ENCODE measurements around the gene PPIA.

PPIA gene

GRCh38 chr7:44796504-44797328, at the start of gene PPIA:
Gene PPIA, plus strand, starts transcription at chr7:44796681. Its CDS starts 44 bp downstream, at chr7:44796725.
- peak within 1 kb of the TSS; percentile 96 for H2AFZ ChIP-seq
- H3K9ac ChIP-seq, result peak within 1 kb of the TSS; percentile 100
- peaks cover 18% of the 10 kb centered on the region for H3K4me1 ChIP-seq
- peak within 1 kb of the TSS; percentile 100 for H3K27ac ChIP-seq
- H3K4me3 ChIP-seq (ENCODE audit: low read depth, low read length), result peak within 1 kb of the TSS; percentile 98
- H3K36me3 ChIP-seq (ENCODE audit: control insufficient read depth, insufficient read depth, low read length), result no peaks in the 10 kb centered on the region
- H3K9me3 ChIP-seq (ENCODE audit: control insufficient read depth, low read length), result no peaks in the 10 kb centered on the region
- H3K79me2 ChIP-seq, result peaks cover 22% of the 10 kb centered on the region
- H3K27me3 ChIP-seq (ENCODE audit: control insufficient read depth, insufficient read depth, low read length), result no peaks in the 10 kb centered on the region
- TF ChIP-seq, protein P1, sequence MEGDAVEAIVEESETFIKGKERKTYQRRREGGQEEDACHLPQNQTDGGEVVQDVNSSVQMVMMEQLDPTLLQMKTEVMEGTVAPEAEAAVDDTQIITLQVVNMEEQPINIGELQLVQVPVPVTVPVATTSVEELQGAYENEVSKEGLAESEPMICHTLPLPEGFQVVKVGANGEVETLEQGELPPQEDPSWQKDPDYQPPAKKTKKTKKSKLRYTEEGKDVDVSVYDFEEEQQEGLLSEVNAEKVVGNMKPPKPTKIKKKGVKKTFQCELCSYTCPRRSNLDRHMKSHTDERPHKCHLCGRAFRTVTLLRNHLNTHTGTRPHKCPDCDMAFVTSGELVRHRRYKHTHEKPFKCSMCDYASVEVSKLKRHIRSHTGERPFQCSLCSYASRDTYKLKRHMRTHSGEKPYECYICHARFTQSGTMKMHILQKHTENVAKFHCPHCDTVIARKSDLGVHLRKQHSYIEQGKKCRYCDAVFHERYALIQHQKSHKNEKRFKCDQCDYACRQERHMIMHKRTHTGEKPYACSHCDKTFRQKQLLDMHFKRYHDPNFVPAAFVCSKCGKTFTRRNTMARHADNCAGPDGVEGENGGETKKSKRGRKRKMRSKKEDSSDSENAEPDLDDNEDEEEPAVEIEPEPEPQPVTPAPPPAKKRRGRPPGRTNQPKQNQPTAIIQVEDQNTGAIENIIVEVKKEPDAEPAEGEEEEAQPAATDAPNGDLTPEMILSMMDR (IDR thresholded peaks at IDR 0.05), result no peak
- H3K4me2 ChIP-seq (ENCODE audit: low read length), result peak within 1 kb of the TSS; percentile 82

- Histone ChIP-seq H3K9ac (peak within 1 kb of the TSS; percentile 59), H3K27ac (peak within 1 kb of the TSS; percentile 83), H3K36me3 (ENCODE audit: control insufficient read depth, insufficient read depth, low read length) (no peaks in the 10 kb centered on the region), H3K4me2 (ENCODE audit: low read length) (peak within 1 kb of the TSS; percentile 93), H3K27me3 (ENCODE audit: control insufficient read depth, insufficient read depth, low read length) (no peaks in the 10 kb centered on the region), H3K79me2 (peaks cover 17% of the 10 kb centered on the region), H3K4me1 (peaks cover 13% of the 10 kb centered on the region), H2AFZ (peak within 1 kb of the TSS; percentile 85), H3K4me3 (ENCODE audit: low read depth, low read length) (peak within 1 kb of the TSS; percentile 65), H3K9me3 (ENCODE audit: control insufficient read depth, low read length) (no peaks in the 10 kb centered on the region)
- TF ChIP-seq, protein P1 (IDR thresholded peaks at IDR 0.05), result no peak
These were observed 48.2 kb upstream of the PPIA start, which contains the start of gene ZMIZ2 for GRCh38 chr7:44748045-44748947. Gene ZMIZ2, plus strand, starts transcription at chr7:44748847. Its CDS starts 7,403 bp downstream, at chr7:44756250.

DNA sequence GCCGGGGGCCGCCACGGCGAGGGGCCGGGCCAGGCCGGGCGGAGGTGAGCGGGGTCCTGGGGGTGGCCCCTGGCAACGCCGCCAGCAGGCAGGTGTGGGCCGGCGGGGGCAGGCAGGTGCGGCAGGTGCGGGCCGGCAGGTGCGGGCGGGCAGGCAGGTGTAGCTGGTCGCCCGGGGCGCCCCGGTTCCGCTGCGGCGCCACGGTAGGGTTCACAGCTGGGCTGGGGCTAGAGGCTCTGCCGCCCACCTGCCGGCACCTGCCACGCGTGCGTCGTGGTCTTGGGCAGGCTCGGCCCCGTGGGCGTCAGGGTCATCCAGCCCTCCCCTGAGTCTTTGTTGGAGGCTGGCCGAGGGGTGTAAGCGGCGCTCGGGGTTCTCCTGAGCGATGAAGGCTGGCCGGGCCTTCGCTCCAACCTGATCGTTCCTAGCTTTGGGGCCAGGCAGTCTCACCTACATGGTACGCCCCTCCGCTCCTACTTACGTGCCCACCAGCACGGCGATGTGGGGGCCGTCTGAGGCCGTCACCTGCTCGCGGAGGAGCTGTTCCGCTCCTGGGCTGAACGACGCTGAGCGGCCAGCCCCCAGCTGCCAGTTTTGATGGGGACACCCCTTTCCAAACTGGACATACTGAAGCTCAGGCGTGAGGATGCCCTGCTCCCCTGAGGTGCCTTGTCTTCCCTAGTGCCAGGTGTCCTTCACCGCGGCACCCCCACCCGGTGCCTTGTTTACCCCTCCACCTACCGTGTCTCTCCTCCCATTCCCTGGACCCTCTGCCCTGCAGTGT, 47.3 kb upstream of the PPIA start:
- Histone ChIP-seq H3K9me3 (ENCODE audit: control insufficient read depth, low read length) (no peaks in the 10 kb centered on the region), H3K27me3 (ENCODE audit: control insufficient read depth, insufficient read depth, low read length) (no peaks in the 10 kb centered on the region), H3K4me3 (ENCODE audit: low read depth, low read length) (peak overlapping the region; percentile 65), H3K36me3 (ENCODE audit: control insufficient read depth, insufficient read depth, low read length) (no peaks in the 10 kb centered on the region), H3K9ac (peak overlapping the region; percentile 59), H3K4me2 (ENCODE audit: low read length) (peak overlapping the region; percentile 77), H2AFZ (peak overlapping the region; percentile 51), H3K79me2 (peaks cover 24% of the 10 kb centered on the region), H3K27ac (peak overlapping the region; percentile 40), H3K4me1 (peaks cover 13% of the 10 kb centered on the region)
- TF ChIP-seq, protein P1 (IDR thresholded peaks at IDR 0.05), result no peak

DNA sequence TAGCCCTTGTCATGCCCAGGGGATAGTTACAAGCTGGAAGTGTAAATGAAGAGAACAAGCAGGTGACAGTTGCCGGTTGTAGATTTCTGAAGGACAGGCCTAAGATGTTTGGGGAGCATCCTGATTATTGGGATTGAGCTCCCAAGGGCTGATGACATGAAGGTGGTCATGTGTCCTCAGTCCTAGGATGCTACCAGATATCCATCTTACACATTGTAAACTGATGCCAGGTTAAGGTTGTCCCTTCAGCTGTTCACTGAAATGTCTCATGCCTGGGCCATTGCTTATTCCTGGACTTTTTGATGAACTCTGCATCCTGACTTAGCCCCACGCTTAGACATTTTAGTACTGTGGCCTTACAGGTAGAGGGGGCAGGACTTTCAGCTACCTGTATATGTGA, 46.5 kb upstream of the PPIA start:
- no peak overlapping the region for H2AFZ ChIP-seq
- peak overlapping the region; percentile 65 for H3K4me3 ChIP-seq (ENCODE audit: low read depth, low read length)
- no peaks in the 10 kb centered on the region for H3K36me3 ChIP-seq (ENCODE audit: control insufficient read depth, insufficient read depth, low read length)
- peaks cover 13% of the 10 kb centered on the region for H3K4me1 ChIP-seq
- H3K27me3 ChIP-seq (ENCODE audit: control insufficient read depth, insufficient read depth, low read length), result no peaks in the 10 kb centered on the region
- H3K4me2 ChIP-seq (ENCODE audit: low read length), result peak overlapping the region; percentile 77
- no peaks in the 10 kb centered on the region for H3K9me3 ChIP-seq (ENCODE audit: control insufficient read depth, low read length)
- TF ChIP-seq, protein P1 (IDR thresholded peaks at IDR 0.05), result no peak
- peaks cover 32% of the 10 kb centered on the region for H3K79me2 ChIP-seq
- H3K9ac ChIP-seq, result no peak overlapping the region
- H3K27ac ChIP-seq, result no peak overlapping the region

Data from parathyroid adenoma (tissue), 2 donors.